Astrocyte (in vitro differentiated cells and primary cell): Measurements from ENCODE around the gene GJD3. TPM values are rescaled to one million over a fixed set of nuclear protein-coding genes. Genes with fewer than 3 reads are reported as not detected.

Experiments used
- DNase-seq: peaks from one replicate; pipeline ENCODE4 v3.0.0-alpha.2; 2010; ENCODE audit warnings: low read depth
- FAIRE-seq: peaks from 2 replicates; lab custom pipeline; 2011; peaks lifted over from hg19 to GRCh38; lab: Jason Lieb, UNC
- H2AFZ ChIP-seq: 2 replicates; pipeline ENCODE4 v1.6.0; 2012; ENCODE audit warnings: low read depth, low read length, inconsistent platforms
- H3K27ac ChIP-seq: 2 replicates; pipeline ENCODE4 v1.5.1; 2011; ENCODE audit warnings: low read depth, low read length, inconsistent platforms
- H3K27me3 ChIP-seq: 2 replicates; pipeline ENCODE4 v1.6.0; 2011; ENCODE audit warnings: low read length, inconsistent platforms; ENCODE audit not compliant: insufficient read depth
- H3K36me3 ChIP-seq: 2 replicates; pipeline ENCODE4 v1.5.1; 2011; ENCODE audit warnings: low read length, inconsistent platforms; ENCODE audit not compliant: insufficient read depth
- H3K4me1 ChIP-seq: 2 replicates; pipeline ENCODE4 v1.5.1; 2011; ENCODE audit warnings: low read length, inconsistent platforms; ENCODE audit not compliant: insufficient read depth
- H3K4me2 ChIP-seq: 2 replicates; pipeline ENCODE4 v1.6.0; 2012; ENCODE audit warnings: low read length, inconsistent platforms
- H3K4me3 ChIP-seq: 2 replicates; pipeline ENCODE4 v1.5.1; 2011; ENCODE audit warnings: low read depth, mild to moderate bottlenecking, low read length, inconsistent platforms; ENCODE audit not compliant: insufficient read depth
- H3K79me2 ChIP-seq: 2 replicates; pipeline ENCODE4 v1.6.0; 2012; ENCODE audit warnings: mild to moderate bottlenecking, low read length, inconsistent platforms; ENCODE audit not compliant: insufficient read depth
- H3K9ac ChIP-seq: 2 replicates; pipeline ENCODE4 v1.6.0; 2012; ENCODE audit warnings: mild to moderate bottlenecking, low read length, inconsistent platforms
- H3K9me3 ChIP-seq: 2 replicates; pipeline ENCODE4 v1.5.1; 2012; ENCODE audit warnings: low read depth, mild to moderate bottlenecking, low read length, inconsistent platforms; ENCODE audit not compliant: insufficient read depth
- H4K20me1 ChIP-seq: 2 replicates; pipeline ENCODE4 v1.6.0; 2012; ENCODE audit warnings: low read length, inconsistent platforms; ENCODE audit not compliant: insufficient read depth
- H3K27ac Mint-ChIP-seq: one replicate; pipeline ENCODE4 v1.8.0; 2021; ENCODE audit warnings: mild to moderate bottlenecking, mixed read lengths; ENCODE audit not compliant: unreplicated experiment
- H3K27me3 Mint-ChIP-seq: one replicate; pipeline ENCODE4 v1.8.0; 2021; ENCODE audit warnings: low read depth, mixed read lengths; ENCODE audit not compliant: unreplicated experiment
- H3K36me3 Mint-ChIP-seq: one replicate; pipeline ENCODE4 v1.8.0; 2021; ENCODE audit warnings: low read depth, mixed read lengths; ENCODE audit not compliant: unreplicated experiment
- H3K4me1 Mint-ChIP-seq: one replicate; pipeline ENCODE4 v1.8.0; 2021; ENCODE audit warnings: low read depth, mixed read lengths; ENCODE audit not compliant: unreplicated experiment
- H3K4me3 Mint-ChIP-seq: one replicate; pipeline ENCODE4 v1.8.0; 2021; ENCODE audit warnings: mild to moderate bottlenecking, moderate library complexity, mixed read lengths; ENCODE audit not compliant: unreplicated experiment
- H3K9me3 Mint-ChIP-seq: one replicate; pipeline ENCODE4 v1.8.0; 2021; ENCODE audit warnings: mild to moderate bottlenecking, mixed read lengths; ENCODE audit not compliant: unreplicated experiment
- EZH2 ChIP-seq: IDR thresholded peaks from 2 replicates; pipeline ENCODE4 v1.6.1; 2012; ENCODE audit warnings: mild to moderate bottlenecking, low read length, inconsistent platforms; ENCODE audit not compliant: insufficient read depth
- total RNA-seq: library from RNA; stranded (reverse); gene quantifications from 2 replicates; pipeline ENCODE4 v1.2.1, GENCODE V29; 2021
- TF ChIP-seq, protein P1 (sequence below): IDR thresholded peaks from 2 replicates; pipeline ENCODE4 v1.5.1; 2011; ENCODE audit warnings: low read depth, mild to moderate bottlenecking, inconsistent platforms, low read length, moderate library complexity; ENCODE audit not compliant: insufficient read depth

Gene GJD3
- total RNA-seq, 1 donor from 2014 or later = 0.43 TPM

- no peak for DNase-seq
- peaks cover 6% of the 10 kb centered on the region for H3K4me1 Mint-ChIP-seq
- H4K20me1 ChIP-seq = peaks cover 52% of the 10 kb centered on the region
- no peaks in the 10 kb centered on the region for H3K9me3 Mint-ChIP-seq
- no peaks in the 10 kb centered on the region for H3K27me3 Mint-ChIP-seq
- no peak overlapping the region for H3K4me3 ChIP-seq
- no peak for FAIRE-seq
- H3K27me3 ChIP-seq = no peaks in the 10 kb centered on the region
- no peak overlapping the region for H3K4me2 ChIP-seq
- peaks cover 4% of the 10 kb centered on the region for H3K36me3 ChIP-seq
- no peak for TF ChIP-seq EZH2
- TF ChIP-seq, protein P1, sequence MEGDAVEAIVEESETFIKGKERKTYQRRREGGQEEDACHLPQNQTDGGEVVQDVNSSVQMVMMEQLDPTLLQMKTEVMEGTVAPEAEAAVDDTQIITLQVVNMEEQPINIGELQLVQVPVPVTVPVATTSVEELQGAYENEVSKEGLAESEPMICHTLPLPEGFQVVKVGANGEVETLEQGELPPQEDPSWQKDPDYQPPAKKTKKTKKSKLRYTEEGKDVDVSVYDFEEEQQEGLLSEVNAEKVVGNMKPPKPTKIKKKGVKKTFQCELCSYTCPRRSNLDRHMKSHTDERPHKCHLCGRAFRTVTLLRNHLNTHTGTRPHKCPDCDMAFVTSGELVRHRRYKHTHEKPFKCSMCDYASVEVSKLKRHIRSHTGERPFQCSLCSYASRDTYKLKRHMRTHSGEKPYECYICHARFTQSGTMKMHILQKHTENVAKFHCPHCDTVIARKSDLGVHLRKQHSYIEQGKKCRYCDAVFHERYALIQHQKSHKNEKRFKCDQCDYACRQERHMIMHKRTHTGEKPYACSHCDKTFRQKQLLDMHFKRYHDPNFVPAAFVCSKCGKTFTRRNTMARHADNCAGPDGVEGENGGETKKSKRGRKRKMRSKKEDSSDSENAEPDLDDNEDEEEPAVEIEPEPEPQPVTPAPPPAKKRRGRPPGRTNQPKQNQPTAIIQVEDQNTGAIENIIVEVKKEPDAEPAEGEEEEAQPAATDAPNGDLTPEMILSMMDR = no peak
- H3K27ac ChIP-seq = no peak overlapping the region
- H3K36me3 Mint-ChIP-seq = peaks cover 9% of the 10 kb centered on the region
- no peak overlapping the region for H3K4me3 Mint-ChIP-seq
- no peak overlapping the region for H3K27ac Mint-ChIP-seq
- H3K4me1 ChIP-seq = peaks cover 20% of the 10 kb centered on the region
- H3K9ac ChIP-seq = no peak overlapping the region
- H2AFZ ChIP-seq = no peak overlapping the region
- H3K9me3 ChIP-seq = no peaks in the 10 kb centered on the region
- peaks cover 44% of the 10 kb centered on the region for H3K79me2 ChIP-seq
These were observed 27.2 kb downstream of the GJD3 start for GRCh38 chr17:40337351-40337750.

GRCh38 chr17:40335620-40336019, 28.9 kb downstream of the GJD3 start:
- peaks cover 6% of the 10 kb centered on the region for H3K4me1 Mint-ChIP-seq
- no peaks in the 10 kb centered on the region for H3K27me3 Mint-ChIP-seq
- H3K4me3 ChIP-seq = no peak overlapping the region
- DNase-seq (no peak), FAIRE-seq (no peak)
- no peak overlapping the region for H2AFZ ChIP-seq
- H3K27ac ChIP-seq = no peak overlapping the region
- H3K9ac ChIP-seq = no peak overlapping the region
- peaks cover 25% of the 10 kb centered on the region for H3K4me1 ChIP-seq
- H3K36me3 ChIP-seq = peaks cover 4% of the 10 kb centered on the region
- no peaks in the 10 kb centered on the region for H3K9me3 Mint-ChIP-seq
- no peak overlapping the region for H3K4me2 ChIP-seq
- H3K79me2 ChIP-seq = peaks cover 53% of the 10 kb centered on the region
- H3K9me3 ChIP-seq = no peaks in the 10 kb centered on the region
- no peak for TF ChIP-seq EZH2
- TF ChIP-seq, protein P1 = no peak
- H4K20me1 ChIP-seq = peaks cover 62% of the 10 kb centered on the region
- H3K27ac Mint-ChIP-seq = no peak overlapping the region
- H3K4me3 Mint-ChIP-seq = no peak overlapping the region
- H3K36me3 Mint-ChIP-seq = peaks cover 9% of the 10 kb centered on the region
- H3K27me3 ChIP-seq = no peaks in the 10 kb centered on the region

DNA sequence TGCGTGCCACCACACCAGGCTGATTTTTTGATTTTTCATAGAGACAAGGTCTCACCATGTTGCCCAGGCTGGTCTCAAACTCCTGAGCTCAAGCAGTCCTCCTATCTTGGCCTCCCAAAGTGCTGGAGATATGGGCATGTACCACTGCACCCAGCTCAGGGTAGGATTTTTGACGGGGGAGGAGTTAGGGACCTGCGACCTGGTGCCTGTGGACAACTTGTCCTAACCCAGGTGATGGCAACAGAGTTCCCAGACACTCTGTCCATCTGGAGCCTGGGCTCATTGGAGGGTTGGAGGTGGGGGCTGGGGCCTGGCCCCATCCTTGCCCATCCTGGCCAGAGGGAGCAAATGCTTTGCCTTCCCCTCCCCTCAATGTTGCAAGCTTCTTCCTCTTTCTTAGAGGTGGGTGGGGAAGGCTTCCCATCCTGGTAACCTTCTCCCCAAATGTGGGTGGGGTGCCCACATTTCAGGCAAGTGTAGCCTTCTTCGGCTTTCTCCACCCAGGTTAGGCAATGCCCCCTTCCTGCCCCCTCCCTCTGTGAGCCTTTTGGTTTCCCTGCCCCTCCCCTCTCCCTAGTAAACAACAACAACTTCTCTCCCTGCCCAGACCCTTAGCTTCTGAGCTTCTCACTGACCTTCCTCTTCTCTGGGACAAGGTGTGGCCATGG, 30.6 kb downstream of the GJD3 start:
- Mint-ChIP-seq H3K27ac (no peak overlapping the region), H3K36me3 (peaks cover 5% of the 10 kb centered on the region), H3K9me3 (no peaks in the 10 kb centered on the region), H3K4me1 (peaks cover 7% of the 10 kb centered on the region), H3K4me3 (no peak overlapping the region), H3K27me3 (no peaks in the 10 kb centered on the region)
- FAIRE-seq (no peak), DNase-seq (no peak)
- Histone ChIP-seq H3K9ac (no peak overlapping the region), H3K36me3 (no peaks in the 10 kb centered on the region), H4K20me1 (peaks cover 59% of the 10 kb centered on the region), H3K4me1 (peaks cover 27% of the 10 kb centered on the region), H3K4me2 (no peak overlapping the region), H3K27ac (no peak overlapping the region), H3K9me3 (no peaks in the 10 kb centered on the region), H3K79me2 (peaks cover 60% of the 10 kb centered on the region), H2AFZ (no peak overlapping the region), H3K27me3 (no peaks in the 10 kb centered on the region), H3K4me3 (no peak overlapping the region)
- TF ChIP-seq, protein P1 = no peak
- TF ChIP-seq EZH2 = no peak
